ENCODE measurements around the gene MED12L. TPM values are rescaled to one million over a fixed set of nuclear protein-coding genes. Genes with fewer than 3 reads are reported as not detected.

The MED12L gene
- total and polyA plus RNA-seq, 10 of the 15 experiments (the other 5 are each of a cell fraction or from before 2014, with no cell fraction given): 0.01 to 0.06 (median 0.03) TPM; not detected in 2

- BruUV-seq (replicated peaks): no TSS peak
Measured at GRCh38 chr3:151445273-151446001, 360.0 kb downstream of the MED12L start.

GRCh38 chr3:151446002-151446340 lies 360.5 kb downstream of the MED12L start:
- no peak overlapping the region for H3K9ac ChIP-seq (ENCODE audit: control insufficient read depth, insufficient read depth, low read length)
- H3K27me3 ChIP-seq (replicated peaks in 1 of 2; ENCODE audit: control insufficient read depth in 2 of 2, insufficient read depth in 2 of 2, low read length in 1 of 2): no peaks in the 10 kb centered on the region
- in situ Hi-C loops (cut with MboI) (no loop called here), intact Hi-C loops (cut with micrococcal nuclease; ENCODE audit: unreplicated experiment) (no loop called here)
- no peaks in the 10 kb centered on the region for H3K9me3 ChIP-seq (replicated peaks; ENCODE audit: control insufficient read depth, insufficient read depth, low read length)
- ChIA-PET RAD21 (ENCODE audit: unreplicated experiment) (no interaction called here), SMC1A (ENCODE audit: uncharacterized antibody, unreplicated experiment) (no interaction called here), CTCF (no interaction called here), POLR2A (no interaction called here)
- ATAC-seq (no peak), FAIRE-seq (no peak), DNase-seq (ENCODE audit: low read depth, low spot score) (no peak)
- 69% methylated on average over 3 of the region's 3 CpGs for WGBS (ENCODE audit: insufficient coverage, insufficient replicate concordance, low lambda C conversion rate, missing lambda C conversion rate)
- H4K20me1 ChIP-seq (ENCODE audit: control insufficient read depth, insufficient read depth): no peaks in the 10 kb centered on the region
- no peaks in the 10 kb centered on the region for H3K36me3 ChIP-seq (ENCODE audit: control insufficient read depth in 2 of 2, insufficient read depth in 2 of 2, low read length in 1 of 2)
- H3K79me2 ChIP-seq (ENCODE audit: control insufficient read depth, insufficient read depth, low read length): no peaks in the 10 kb centered on the region
- no peaks in the 10 kb centered on the region for H3K4me1 ChIP-seq (ENCODE audit: control insufficient read depth, insufficient read depth, low read length)
- H2AFZ ChIP-seq (ENCODE audit: control insufficient read depth, low read depth, low read length): no peak overlapping the region
- H3K4me2 ChIP-seq (ENCODE audit: control insufficient read depth, insufficient read depth): no peak overlapping the region
- H3K4me3 ChIP-seq: no peak overlapping the region
- no peak for TF ChIP-seq RB1 (IDR thresholded peaks at IDR 0.05; ENCODE audit: borderline replicate concordance)
- TF ChIP-seq NFYA (IDR thresholded peaks at IDR 0.05; ENCODE audit: borderline replicate concordance, low read depth, low read length): no peak
- no peak for TF ChIP-seq IRF5 (IDR thresholded peaks at IDR 0.05; ENCODE audit: borderline replicate concordance)
- no peak for TF ChIP-seq EED (IDR thresholded peaks at IDR 0.05; ENCODE audit: low read depth)
- TF ChIP-seq ZNF592 (IDR thresholded peaks at IDR 0.05): no peak
- no peak overlapping the region for H3K27ac ChIP-seq (ENCODE audit: control insufficient read depth, insufficient read depth)
- no TSS peak for BruUV-seq (replicated peaks)

More at GRCh38 chr3:151445273-151446001, 360.0 kb downstream of the MED12L start:
- H3K36me3 ChIP-seq (ENCODE audit: control insufficient read depth in 2 of 2, insufficient read depth in 2 of 2, low read length in 1 of 2): no peaks in the 10 kb centered on the region
- H3K9ac ChIP-seq (ENCODE audit: control insufficient read depth, insufficient read depth, low read length): no peak overlapping the region
- FAIRE-seq (no peak), DNase-seq (ENCODE audit: low read depth, low spot score) (no peak), ATAC-seq (peak; percentile 60)
- H3K79me2 ChIP-seq (ENCODE audit: control insufficient read depth, insufficient read depth, low read length): no peaks in the 10 kb centered on the region
- no peak overlapping the region for H3K4me3 ChIP-seq
- RAD21 ChIA-PET (ENCODE audit: unreplicated experiment): no interaction called here
- H3K4me2 ChIP-seq (ENCODE audit: control insufficient read depth, insufficient read depth): no peak overlapping the region
- H3K27me3 ChIP-seq (replicated peaks in 1 of 2; ENCODE audit: control insufficient read depth in 2 of 2, insufficient read depth in 2 of 2, low read length in 1 of 2): no peaks in the 10 kb centered on the region
- TF ChIP-seq EGR1 (IDR thresholded peaks at IDR 0.05; ENCODE audit: borderline replicate concordance in 1 of 2, low read depth in 2 of 2, low read length in 2 of 2): no peak
- peak; percentile 41 for TF ChIP-seq RUNX3 (IDR thresholded peaks at IDR 0.05; ENCODE audit: low read length)
- no peaks in the 10 kb centered on the region for H4K20me1 ChIP-seq (ENCODE audit: control insufficient read depth, insufficient read depth)
- intact Hi-C loops (cut with micrococcal nuclease; ENCODE audit: unreplicated experiment): no loop called here
- POLR2A ChIA-PET: no interaction called here
- 43% methylated on average over 5 of the region's 5 CpGs for WGBS (ENCODE audit: insufficient coverage, insufficient replicate concordance, low lambda C conversion rate, missing lambda C conversion rate)
- H3K4me1 ChIP-seq (ENCODE audit: control insufficient read depth, insufficient read depth, low read length): no peaks in the 10 kb centered on the region
- CTCF ChIA-PET: no interaction called here
- SMC1A ChIA-PET (ENCODE audit: uncharacterized antibody, unreplicated experiment): no interaction called here
- no peak overlapping the region for H2AFZ ChIP-seq (ENCODE audit: control insufficient read depth, low read depth, low read length)
- no peak overlapping the region for H3K27ac ChIP-seq (ENCODE audit: control insufficient read depth, insufficient read depth)
- in situ Hi-C loops (cut with MboI): no loop called here
- H3K9me3 ChIP-seq (replicated peaks; ENCODE audit: control insufficient read depth, insufficient read depth, low read length): no peaks in the 10 kb centered on the region

Data from GM12878 (cell line).